Stimulated activated CD4-positive, alpha-beta T cell treated with anti-CD3 and anti-CD28 coated beads, Interleukin-4, amount 100 ng/mL, for 48 hours (primary cell): ENCODE data around the gene SYNM.

Experiments
- DNase-seq, 2 donors: peaks; one replicate each; pipeline ENCODE4 v3.0.0-alpha.2; 2020; ENCODE audit warnings: low read depth in 2 of 2

SYNM gene

GRCh38 chr15:99167201-99167600, 62.3 kb downstream of the SYNM start:
- no peak for DNase-seq

DNA sequence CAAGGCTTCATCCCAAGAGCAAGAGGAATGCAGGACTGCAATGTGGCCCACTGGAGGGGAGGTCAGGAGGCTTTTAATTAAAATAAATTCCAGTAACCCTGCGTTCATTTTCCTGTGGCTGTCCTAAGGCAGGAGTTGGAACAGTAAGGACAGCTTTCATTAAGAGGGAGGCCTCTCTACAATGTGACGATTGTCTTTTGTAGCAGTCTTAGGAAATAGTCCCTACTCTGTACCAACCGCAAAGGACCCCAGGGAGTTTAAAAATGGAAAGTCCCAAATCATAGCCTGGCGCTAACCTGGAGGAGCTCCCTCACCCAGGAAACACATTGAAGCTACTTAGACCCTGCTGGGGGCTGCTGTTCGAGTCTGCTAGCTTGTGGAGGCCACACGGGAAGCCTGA, 62.8 kb downstream of the SYNM start:
- no peak for DNase-seq

DNA sequence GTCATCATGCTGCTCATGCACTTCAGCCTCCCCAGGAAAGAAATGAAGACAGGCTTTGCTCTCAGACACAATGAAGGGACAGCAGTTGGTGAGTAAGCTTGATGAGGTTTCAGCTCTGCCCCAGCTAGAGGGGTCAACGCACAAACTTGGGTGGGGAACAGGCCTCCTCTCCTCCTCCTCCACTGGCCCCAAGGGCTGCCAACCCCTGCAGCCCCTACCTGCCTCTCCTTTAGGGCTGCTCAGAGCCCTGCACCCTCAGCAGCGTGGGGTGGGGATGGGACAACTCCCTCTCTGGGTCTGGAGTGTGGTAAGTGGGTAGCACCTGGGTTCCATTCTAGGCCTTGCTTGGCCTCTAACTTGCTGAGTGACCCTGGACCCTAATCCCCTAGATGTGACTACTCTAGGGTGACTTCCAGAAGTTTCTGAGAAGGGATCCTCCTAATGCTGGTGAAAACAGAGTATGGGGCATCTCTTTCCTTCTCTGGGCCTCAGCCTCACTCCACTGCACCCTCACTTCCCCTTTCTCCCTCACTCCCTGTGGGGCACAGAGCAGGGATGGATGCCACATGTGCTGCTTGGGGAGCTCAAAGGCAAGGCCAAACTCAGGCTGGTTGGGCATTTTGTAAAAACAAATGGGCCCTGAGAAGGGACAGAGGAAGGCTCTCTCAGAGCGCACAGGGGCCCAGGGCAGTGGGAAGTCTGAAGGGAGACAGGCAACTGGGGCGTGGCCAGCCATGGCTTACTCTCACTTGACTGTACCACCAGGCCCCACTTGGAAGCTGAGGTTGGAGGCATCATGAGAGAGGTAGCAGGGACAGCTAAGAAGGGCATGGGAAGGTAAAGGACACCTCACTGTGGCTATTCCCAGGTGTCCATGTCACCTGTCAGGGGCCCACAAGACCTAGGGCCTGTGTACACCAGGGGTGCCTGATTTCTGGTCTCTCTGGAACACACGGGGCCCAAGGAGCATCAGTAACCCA, 64.0 kb downstream of the SYNM start:
- DNase-seq: no peak

- no peak for DNase-seq
Measured at GRCh38 chr15:99169769-99170311, 65.0 kb downstream of the SYNM start.

DNA sequence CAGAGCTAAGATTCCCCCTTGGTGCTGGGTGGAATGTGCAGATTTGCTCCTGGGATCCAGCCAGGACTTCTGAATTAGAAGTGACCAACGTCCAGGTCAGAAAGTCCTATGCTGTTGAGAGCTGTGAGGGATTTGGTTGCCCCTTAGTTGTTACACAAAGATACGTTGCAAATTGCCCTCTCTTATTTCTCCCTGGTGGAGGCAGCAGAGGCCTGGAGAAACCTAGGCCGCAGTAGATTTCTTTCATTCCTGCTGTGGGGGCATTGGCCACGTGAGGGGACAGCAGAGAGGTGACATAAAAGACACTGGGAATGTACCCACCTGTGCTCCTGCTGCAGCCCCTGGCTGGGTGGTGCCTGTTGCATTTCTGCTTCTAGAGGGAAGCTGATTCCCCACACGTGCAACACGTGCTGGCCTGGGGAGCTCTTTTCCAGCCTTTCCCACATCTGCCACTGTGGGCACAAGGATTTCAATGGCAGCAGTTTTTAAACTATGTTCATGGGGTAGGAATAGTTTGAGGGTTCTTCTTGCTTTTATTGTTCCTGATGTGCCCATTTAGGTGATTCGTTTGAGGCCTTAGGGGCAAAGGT, 65.7 kb downstream of the SYNM start:
- no peak for DNase-seq

- DNase-seq: no peak
Measured at GRCh38 chr15:99172171-99172570, 67.3 kb downstream of the SYNM start.

DNA sequence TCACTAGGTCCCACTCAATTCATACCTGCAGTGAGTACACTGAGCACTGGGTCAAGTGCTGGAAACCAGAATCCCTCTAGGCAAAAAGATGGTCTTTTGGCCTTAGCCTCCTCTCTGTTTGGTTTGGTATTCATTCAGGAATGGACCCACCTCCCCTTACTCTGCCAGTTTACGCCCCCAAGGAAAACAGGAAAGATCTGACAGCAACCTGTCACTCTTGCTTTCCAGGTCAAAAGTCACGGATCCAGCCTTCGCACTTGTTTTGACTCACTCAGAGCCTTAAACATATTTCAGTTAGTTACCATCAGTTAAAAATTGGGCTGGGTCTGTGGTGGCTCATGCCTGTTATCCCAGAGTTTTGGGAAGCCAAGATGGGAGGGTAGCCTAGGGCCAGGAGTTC, 68.1 kb downstream of the SYNM start:
- DNase-seq: no peak

GRCh38 chr15:99174567-99175395, 69.9 kb downstream of the SYNM start:
- no peak for DNase-seq

DNA sequence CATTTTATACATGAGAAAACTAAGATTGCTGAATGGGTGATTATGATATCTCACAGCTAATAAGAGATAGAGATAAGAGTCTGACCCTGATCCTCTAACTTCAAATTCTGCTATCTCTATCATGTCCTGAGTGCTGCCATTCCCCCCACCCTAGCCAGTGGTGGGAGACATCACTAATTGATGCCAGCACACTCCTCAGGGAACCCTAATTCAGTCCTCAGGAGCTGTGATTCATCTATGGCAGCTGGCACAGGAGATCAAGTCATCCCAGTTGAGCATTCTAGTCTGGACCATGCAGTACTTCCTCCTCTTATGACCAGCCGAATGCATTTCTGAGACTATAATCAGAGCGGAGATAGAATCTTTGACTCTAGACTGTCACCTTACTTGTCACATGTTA, 71.9 kb downstream of the SYNM start:
- DNase-seq: no peak

DNA sequence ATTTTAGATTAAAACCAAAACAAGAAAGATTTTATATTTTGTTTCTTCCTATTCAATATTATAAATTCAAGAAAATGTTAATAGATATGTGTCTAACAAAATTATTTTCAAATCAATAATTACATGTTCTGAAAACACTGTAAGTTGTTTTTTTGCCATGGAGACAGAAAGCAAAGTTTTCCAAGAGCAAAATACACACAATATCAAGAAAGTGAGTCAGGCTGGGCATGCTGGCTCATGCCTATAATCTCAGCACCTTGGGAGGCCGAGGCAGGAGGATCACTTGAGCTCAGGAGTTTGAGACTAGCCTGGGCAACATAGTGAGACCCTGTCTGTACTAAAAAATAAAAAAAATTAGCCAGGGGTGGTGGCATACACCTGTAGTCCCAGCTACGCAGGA, 72.8 kb downstream of the SYNM start:
- DNase-seq: no peak

DNA sequence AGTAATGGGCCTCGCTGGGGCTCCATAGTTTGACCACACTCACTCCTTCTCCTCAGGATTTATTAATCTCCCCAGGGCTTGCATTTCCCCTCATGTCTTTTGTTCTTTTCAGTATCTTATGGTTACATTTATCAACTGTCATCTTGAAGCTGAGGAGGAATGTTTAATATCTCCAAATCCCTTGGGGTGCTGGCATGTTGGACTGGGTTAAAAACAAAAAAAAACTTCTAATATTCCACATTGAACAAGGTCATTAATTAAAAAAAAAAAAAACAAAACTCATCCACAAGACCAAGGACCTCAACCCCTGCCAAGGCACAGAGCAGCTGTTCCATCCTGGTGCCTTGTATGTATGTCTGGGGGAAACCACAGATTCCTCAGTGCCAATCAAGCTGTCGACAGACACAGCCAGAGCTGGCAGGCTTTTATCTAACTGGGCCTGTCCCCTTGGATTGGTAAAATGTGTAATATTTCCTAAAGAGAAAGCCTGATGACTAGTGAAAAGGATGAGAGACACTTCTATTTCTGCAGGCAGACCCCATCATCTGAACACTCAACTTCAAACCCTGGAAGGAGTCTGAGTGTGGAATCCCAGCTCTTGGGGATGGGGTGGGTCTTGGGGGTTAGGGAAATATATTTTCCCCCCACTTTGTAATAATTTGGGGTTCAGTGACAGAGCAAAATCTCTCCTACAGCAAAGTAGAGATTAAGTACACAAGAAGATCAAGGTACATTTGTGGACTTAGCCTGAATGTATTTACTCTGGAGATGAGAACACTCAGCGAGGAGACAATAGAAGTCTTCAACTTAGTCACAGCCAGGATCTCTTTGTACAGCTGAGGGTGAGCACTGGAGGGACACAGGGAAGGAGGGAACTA, 75.4 kb downstream of the SYNM start:
- DNase-seq: no peak

DNA sequence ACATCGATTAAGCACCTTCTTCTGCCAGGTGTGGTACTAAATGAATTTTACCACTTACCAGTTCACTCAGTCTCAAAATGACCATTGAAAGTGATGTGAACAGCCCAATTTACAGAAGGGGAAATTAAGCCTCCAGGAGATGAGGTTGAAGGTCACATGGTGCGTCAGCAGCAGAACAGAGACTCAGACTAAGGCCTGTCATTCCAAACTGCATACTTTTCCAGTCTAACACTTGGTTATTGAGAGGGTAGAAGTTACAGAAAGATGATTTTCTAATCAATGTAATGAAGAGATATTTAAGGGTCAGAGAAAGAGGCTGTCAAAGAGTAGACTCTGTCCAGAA, 76.1 kb downstream of the SYNM start:
- DNase-seq: no peak

DNA sequence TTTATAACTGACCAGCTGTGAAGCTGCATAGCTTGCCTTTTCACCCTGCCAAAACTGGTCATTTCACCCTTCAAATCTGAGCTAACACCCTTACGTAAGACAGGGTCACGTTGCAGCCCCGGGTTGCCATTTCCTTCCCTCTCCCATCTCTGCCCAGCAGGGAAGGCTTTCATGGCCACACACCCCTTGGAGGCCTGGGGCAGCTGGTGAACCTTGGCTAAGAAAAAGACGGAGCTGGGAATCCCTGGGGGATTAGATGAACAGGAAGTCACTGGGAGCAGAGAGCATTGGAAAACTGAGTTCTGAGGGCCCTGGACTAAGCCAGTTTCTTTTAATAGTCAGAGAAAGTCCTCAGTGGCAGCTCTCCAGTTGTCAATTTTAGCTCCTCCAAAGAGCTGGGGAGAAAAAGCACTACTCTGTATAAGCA, 76.7 kb downstream of the SYNM start:
- DNase-seq: no peak

DNA sequence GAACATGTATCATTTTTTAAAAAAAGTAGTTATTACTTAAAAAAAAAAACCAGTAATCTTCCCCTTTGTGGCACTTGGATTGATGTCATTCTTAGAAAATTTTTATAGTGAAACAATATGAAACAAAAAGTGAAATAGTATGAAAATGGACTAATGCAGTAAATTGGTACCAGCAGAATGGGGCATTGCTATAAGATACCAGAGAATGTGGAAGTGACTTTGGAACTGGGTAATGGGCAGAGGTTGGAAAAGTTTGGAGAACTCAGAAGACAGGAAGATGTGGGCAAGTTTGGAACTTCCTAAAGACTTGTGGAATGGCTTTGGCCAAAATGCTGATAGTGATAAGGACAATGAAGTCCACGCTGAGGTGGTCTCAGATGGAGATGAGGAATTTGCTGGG, 77.9 kb downstream of the SYNM start:
- DNase-seq: no peak
